Body of pancreas (tissue), 4 donors: ENCODE measurements around the gene TMEM185A. TPM values are rescaled to one million over a fixed set of nuclear protein-coding genes. Genes with fewer than 3 reads are reported as not detected.
"Not testable (repeated sequence)": the region's sequence is repeated elsewhere in the genome, so short reads cannot be mapped to it uniquely, and the experiment has no call there.

Experiments used
- ATAC-seq: fragments of 150-250 bp; one replicate; pipeline ENCODE4 v1.9.1; 2016
- DNase-seq, 4 donors: peaks; one replicate each; pipeline ENCODE4 v3.0.0-alpha.2; 2019
- H3K27ac ChIP-seq, 4 donors: fragments of 200-600 bp; sonication (generic); 1 replicate in 3 of 4; 2 replicates in 1 of 4; pipeline versions ENCODE4 v1.5.1 to v1.6.1; 2016 to 2019; ENCODE audit warnings: mild to moderate bottlenecking in 1 of 4, mixed read lengths in 1 of 4, moderate library complexity in 1 of 4
- H3K27me3 ChIP-seq, 2 donors: fragments of 200-600 bp; sonication (generic); one replicate each; pipeline ENCODE4 v1.6.0; 2016; ENCODE audit warnings: mild to moderate bottlenecking in 1 of 2
- H3K36me3 ChIP-seq, 2 donors: fragments of 200-600 bp; sonication (generic); replicated peaks in 1 of 2; 2 replicates each; pipeline ENCODE4 v1.5.1; 2016; ENCODE audit warnings: low read depth in 2 of 2; ENCODE audit not compliant: insufficient read depth in 1 of 2
- H3K4me1 ChIP-seq: fragments of 200-600 bp; sonication (generic); one replicate; pipeline ENCODE4 v1.6.0; 2016
- H3K4me3 ChIP-seq, 2 donors: fragments of 200-600 bp; sonication (generic); 1 replicate in 1 of 2; 2 replicates in 1 of 2; pipeline ENCODE4 v1.5.1; 2016 to 2019
- H3K9me3 ChIP-seq, 3 donors: fragments of 200-600 bp; sonication (generic); 1 replicate in 2 of 3; 2 replicates in 1 of 3; pipeline ENCODE4 v1.5.1; 2016
- CTCF ChIP-seq, 7 experiments: fragments of 450-650 bp in 4 of 7; fragments of 200-600 bp in 3 of 7; sonication (generic) in 3 of 7; IDR thresholded peaks; one replicate each; pipeline ENCODE4 v1.5.1; 2016 to 2019; ENCODE audit warnings: antibody characterized with exemption in 7 of 7
- POLR2A ChIP-seq, 3 donors: fragments of 450-650 bp; IDR thresholded peaks; one replicate each; pipeline ENCODE4 v1.6.1; 2016; ENCODE audit warnings: antibody characterized with exemption in 3 of 3, mild to moderate bottlenecking in 2 of 3
- WGBS, 2 donors: methylation state at CpG; one replicate each; pipeline ENCODE4 v1.1.5; 2017; 5-methylcytosine and 5-hydroxymethylcytosine counted together
- intact Hi-C: fragments of 100-400 bp; cut with DNase I; formaldehyde crosslinking; loops from one replicate; pipeline ENCODE4 v1.15.1; 2023
- total RNA-seq, 2 donors: library from RNA; depleted of rRNA; stranded (reverse); fragments of >200 nt; gene quantifications; one replicate each; pipeline ENCODE4 v1.1.0, GENCODE V29; 2016

TMEM185A gene
- total RNA-seq, 2 donors from 2014 or later, result 7.3 to 8.0 TPM

- Histone ChIP-seq H3K27me3 (no peaks in the 10 kb centered on the region), H3K36me3 (no peaks in the 10 kb centered on the region), H3K4me1 (no peaks in the 10 kb centered on the region), H3K4me3 (no peak overlapping the region), H3K9me3 (no peaks in the 10 kb centered on the region), H3K27ac (no peak overlapping the region)
- no peak for DNase-seq
- intact Hi-C loops, result no loop called here
- TF ChIP-seq CTCF (IDR thresholded peaks at IDR 0.05) (no peak), POLR2A (IDR thresholded peaks at IDR 0.05) (no peak)
- no peak for ATAC-seq
- 72 to 81% methylated on average over 3 of the region's 3 CpGs for WGBS, 2 donors
These were observed 12.7 kb downstream of the TMEM185A start for GRCh38 chrX:149618871-149619270.

GRCh38 chrX:149611623-149612175 is 19.9 kb downstream of the TMEM185A start:
- Histone ChIP-seq H3K9me3 (no peaks in the 10 kb centered on the region), H3K4me1 (no peaks in the 10 kb centered on the region), H3K27me3 (no peaks in the 10 kb centered on the region), H3K4me3 (no peak overlapping the region), H3K36me3 (no peaks in the 10 kb centered on the region), H3K27ac (no peak overlapping the region)
- intact Hi-C loops, result no loop called here
- DNase-seq, result no peak
- no peak for ATAC-seq
- WGBS, 2 donors, result 88 to 90% methylated on average over 1 of the region's 1 CpG
- TF ChIP-seq CTCF (IDR thresholded peaks at IDR 0.05) (no peak), POLR2A (IDR thresholded peaks at IDR 0.05) (no peak)

- ATAC-seq (no peak), DNase-seq (no peak)
- H3K36me3 ChIP-seq, result no peaks in the 10 kb centered on the region
- H3K4me1 ChIP-seq, result no peaks in the 10 kb centered on the region
- intact Hi-C loops, result no loop called here
- H3K4me3 ChIP-seq, result no peak overlapping the region
- H3K27me3 ChIP-seq, result no peaks in the 10 kb centered on the region
- H3K27ac ChIP-seq, result no peak overlapping the region
- H3K9me3 ChIP-seq, result no peaks in the 10 kb centered on the region
- WGBS, 2 donors, result 94 to 97% methylated on average over 3 to 5 of the region's 5 CpGs
- TF ChIP-seq CTCF (IDR thresholded peaks at IDR 0.05) (no peak), POLR2A (IDR thresholded peaks at IDR 0.05) (no peak)
These were observed 21.1 kb downstream of the TMEM185A start for GRCh38 chrX:149610511-149610910.

- Histone ChIP-seq H3K4me1 (no peaks in the 10 kb centered on the region), H3K27me3 (no peaks in the 10 kb centered on the region), H3K4me3 (no peak overlapping the region), H3K36me3 (no peaks in the 10 kb centered on the region), H3K27ac (no peak overlapping the region), H3K9me3 (no peaks in the 10 kb centered on the region)
- intact Hi-C loops, result no loop called here
- ATAC-seq (no peak), DNase-seq (no peak)
- TF ChIP-seq POLR2A (IDR thresholded peaks at IDR 0.05) (no peak), CTCF (IDR thresholded peaks at IDR 0.05) (no peak)
These were observed 23.9 kb downstream of the TMEM185A start for GRCh38 chrX:149607699-149608098.

GRCh38 chrX:149605248-149605885 is 26.2 kb downstream of the TMEM185A start:
- H3K4me3 ChIP-seq, H3K36me3 ChIP-seq, H3K27me3 ChIP-seq, ATAC-seq, intact Hi-C loops, H3K27ac ChIP-seq, H3K9me3 ChIP-seq, DNase-seq, H3K4me1 ChIP-seq: not testable (repeated sequence)
- WGBS, 2 donors, result 97 to 98% methylated on average over 6 to 7 of the region's 7 CpGs

GRCh38 chrX:149598603-149599002 is 33.0 kb downstream of the TMEM185A start:
- DNase-seq, intact Hi-C loops, H3K36me3 ChIP-seq, H3K4me1 ChIP-seq, H3K9me3 ChIP-seq, ATAC-seq, H3K4me3 ChIP-seq, H3K27me3 ChIP-seq, H3K27ac ChIP-seq: not testable (repeated sequence)
- no CpG with 5 or more reads among the region's 11 CpGs for WGBS, 2 donors

GRCh38 chrX:149595943-149596342 is 35.6 kb downstream of the TMEM185A start:
- H3K27ac ChIP-seq, H3K4me3 ChIP-seq, intact Hi-C loops, H3K27me3 ChIP-seq, H3K9me3 ChIP-seq, H3K36me3 ChIP-seq, H3K4me1 ChIP-seq, ATAC-seq, DNase-seq: not testable (repeated sequence)
- WGBS, 2 donors, result no CpG with 5 or more reads among the region's 7 CpGs

GRCh38 chrX:149595214-149595613 is 36.4 kb downstream of the TMEM185A start, which contains the start of gene HSFX2:
TSS of gene HSFX2 (minus strand) at chrX:149595314. CDS start at chrX:149594700, 614 bp downstream.
- ATAC-seq, intact Hi-C loops, H3K4me1 ChIP-seq, H3K4me3 ChIP-seq, H3K9me3 ChIP-seq, H3K27ac ChIP-seq, H3K36me3 ChIP-seq, H3K27me3 ChIP-seq, DNase-seq: not testable (repeated sequence)
- no CpG with 5 or more reads among the region's 17 CpGs for WGBS, 2 donors
